22Rv1 (cell line): Measurements from ENCODE around the gene TMEM121.

Experiments used
- ZFX ChIP-seq: fragments of 450-650 bp; IDR thresholded peaks from 2 replicates; pipeline ENCODE4 v1.6.1; 2017; ENCODE audit warnings: antibody characterized with exemption, borderline replicate concordance
- TF ChIP-seq, protein P1 (sequence below): fragments of 450-650 bp; IDR thresholded peaks from 2 replicates; pipeline ENCODE4 v1.5.1; 2017; ENCODE audit warnings: mild to moderate bottlenecking

DNA sequence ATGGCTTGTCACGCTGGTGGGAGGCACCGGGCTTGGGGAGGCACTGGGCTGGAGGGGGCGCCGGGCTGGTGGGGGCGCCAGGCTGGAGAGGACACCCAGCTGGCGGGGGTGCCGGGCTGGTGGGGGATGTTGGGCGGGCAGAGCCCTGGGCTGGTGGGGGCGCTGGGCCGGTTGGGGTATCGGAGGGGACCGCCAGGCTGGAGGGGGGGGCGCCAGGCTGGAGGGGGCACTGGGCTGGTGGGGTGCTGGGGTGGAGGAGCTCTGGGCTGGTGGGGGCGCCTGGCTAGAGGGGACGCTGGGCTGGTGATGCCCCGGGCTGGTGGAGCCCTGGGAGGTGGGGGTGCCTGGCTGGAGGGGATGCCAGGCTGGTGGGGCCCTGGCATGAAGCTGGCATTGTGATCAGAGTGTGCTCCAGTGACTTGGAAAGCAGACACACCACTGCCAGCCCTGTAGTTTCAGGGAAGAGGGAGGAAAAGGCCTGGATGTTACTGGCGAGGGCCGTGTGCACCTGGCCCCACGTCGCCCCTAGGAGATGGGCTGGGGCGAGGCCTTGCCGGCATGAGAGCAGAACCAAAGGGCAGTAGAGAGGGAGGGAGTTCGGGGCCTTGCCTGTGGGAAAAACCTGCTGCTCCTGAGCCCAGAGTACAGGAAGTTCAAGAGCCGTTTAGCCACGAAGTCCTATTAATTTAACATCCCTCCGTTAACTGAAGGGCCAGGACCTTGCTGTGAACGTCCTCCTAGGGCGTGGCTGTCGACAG is 22.3 kb upstream of the TMEM121 start:
- TF ChIP-seq, protein P1, sequence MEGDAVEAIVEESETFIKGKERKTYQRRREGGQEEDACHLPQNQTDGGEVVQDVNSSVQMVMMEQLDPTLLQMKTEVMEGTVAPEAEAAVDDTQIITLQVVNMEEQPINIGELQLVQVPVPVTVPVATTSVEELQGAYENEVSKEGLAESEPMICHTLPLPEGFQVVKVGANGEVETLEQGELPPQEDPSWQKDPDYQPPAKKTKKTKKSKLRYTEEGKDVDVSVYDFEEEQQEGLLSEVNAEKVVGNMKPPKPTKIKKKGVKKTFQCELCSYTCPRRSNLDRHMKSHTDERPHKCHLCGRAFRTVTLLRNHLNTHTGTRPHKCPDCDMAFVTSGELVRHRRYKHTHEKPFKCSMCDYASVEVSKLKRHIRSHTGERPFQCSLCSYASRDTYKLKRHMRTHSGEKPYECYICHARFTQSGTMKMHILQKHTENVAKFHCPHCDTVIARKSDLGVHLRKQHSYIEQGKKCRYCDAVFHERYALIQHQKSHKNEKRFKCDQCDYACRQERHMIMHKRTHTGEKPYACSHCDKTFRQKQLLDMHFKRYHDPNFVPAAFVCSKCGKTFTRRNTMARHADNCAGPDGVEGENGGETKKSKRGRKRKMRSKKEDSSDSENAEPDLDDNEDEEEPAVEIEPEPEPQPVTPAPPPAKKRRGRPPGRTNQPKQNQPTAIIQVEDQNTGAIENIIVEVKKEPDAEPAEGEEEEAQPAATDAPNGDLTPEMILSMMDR, result no peak
- TF ChIP-seq ZFX, result no peak
